22Rv1 (cell line): Measurements from ENCODE around the gene HBB.
"Not testable (repeated sequence)": the region's sequence is repeated elsewhere in the genome, so short reads cannot be mapped to it uniquely, and the experiment has no call there.

ENCODE experiments used
- H3K27ac ChIP-seq: fragments of 450-650 bp; 2 replicates; pipeline ENCODE4 v1.5.1; 2017
- ZFX ChIP-seq: fragments of 450-650 bp; IDR thresholded peaks from 2 replicates; pipeline ENCODE4 v1.6.1; 2017; ENCODE audit warnings: antibody characterized with exemption, borderline replicate concordance
- TF ChIP-seq, protein P1 (sequence below): fragments of 450-650 bp; IDR thresholded peaks from 2 replicates; pipeline ENCODE4 v1.5.1; 2017; ENCODE audit warnings: mild to moderate bottlenecking

The HBB gene

DNA sequence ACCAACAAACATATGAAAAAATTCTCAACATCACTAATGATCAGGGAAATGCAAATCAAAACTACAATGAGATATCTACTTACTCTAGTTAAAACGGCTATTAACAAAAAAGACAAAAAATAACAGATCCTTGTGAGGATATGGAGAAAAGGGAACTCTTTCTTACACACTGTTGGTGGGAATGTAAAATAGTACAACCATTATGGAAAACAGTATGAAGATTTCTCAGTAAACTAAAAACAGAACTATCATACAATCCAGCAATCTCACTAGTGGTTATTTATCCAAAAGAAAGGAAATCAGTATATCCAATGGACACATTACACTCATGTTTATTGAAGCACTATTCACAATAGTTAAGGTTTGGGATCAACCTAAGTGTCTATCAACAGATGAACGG, 39.0 kb upstream of the HBB start:
- TF ChIP-seq, protein P1, sequence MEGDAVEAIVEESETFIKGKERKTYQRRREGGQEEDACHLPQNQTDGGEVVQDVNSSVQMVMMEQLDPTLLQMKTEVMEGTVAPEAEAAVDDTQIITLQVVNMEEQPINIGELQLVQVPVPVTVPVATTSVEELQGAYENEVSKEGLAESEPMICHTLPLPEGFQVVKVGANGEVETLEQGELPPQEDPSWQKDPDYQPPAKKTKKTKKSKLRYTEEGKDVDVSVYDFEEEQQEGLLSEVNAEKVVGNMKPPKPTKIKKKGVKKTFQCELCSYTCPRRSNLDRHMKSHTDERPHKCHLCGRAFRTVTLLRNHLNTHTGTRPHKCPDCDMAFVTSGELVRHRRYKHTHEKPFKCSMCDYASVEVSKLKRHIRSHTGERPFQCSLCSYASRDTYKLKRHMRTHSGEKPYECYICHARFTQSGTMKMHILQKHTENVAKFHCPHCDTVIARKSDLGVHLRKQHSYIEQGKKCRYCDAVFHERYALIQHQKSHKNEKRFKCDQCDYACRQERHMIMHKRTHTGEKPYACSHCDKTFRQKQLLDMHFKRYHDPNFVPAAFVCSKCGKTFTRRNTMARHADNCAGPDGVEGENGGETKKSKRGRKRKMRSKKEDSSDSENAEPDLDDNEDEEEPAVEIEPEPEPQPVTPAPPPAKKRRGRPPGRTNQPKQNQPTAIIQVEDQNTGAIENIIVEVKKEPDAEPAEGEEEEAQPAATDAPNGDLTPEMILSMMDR, result no peak
- TF ChIP-seq ZFX, result no peak
- H3K27ac ChIP-seq, result no peak overlapping the region

DNA sequence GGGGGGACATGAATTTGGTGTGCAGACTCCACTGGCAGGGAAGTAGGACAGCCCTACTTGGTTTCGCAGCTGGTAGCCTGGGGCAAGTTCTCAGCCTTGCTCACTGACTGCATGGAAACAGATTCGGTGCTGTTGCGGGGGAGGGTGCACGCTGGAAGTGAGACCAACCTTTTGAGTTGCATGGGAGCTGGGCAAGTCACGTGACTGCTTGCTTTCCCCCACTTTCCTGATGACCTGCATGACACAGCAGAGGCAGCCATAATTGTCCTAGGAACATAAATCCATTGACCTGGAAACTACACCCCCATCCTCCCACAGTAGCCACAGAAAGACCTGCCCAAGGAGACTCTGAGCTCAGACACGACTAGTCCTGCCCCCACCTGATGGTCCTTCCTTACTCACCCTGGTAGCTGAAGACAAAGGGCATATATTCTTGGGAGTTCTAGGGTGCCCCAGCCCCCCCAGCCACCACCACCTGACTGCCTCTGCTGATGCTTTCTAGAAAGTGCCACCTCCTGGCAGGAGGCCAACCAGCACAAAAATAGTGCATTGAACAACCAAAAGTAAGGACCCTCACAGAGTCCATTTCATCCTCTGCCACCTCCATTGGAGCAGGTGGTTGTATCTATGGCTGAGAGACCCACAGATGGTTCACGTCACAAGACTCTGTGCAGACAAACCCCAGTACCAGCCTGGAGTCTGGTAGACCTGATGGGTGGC, 31.8 kb upstream of the HBB start:
- H3K27ac ChIP-seq, result no peak overlapping the region
- TF ChIP-seq ZFX, result no peak
- TF ChIP-seq, protein P1, result no peak

DNA sequence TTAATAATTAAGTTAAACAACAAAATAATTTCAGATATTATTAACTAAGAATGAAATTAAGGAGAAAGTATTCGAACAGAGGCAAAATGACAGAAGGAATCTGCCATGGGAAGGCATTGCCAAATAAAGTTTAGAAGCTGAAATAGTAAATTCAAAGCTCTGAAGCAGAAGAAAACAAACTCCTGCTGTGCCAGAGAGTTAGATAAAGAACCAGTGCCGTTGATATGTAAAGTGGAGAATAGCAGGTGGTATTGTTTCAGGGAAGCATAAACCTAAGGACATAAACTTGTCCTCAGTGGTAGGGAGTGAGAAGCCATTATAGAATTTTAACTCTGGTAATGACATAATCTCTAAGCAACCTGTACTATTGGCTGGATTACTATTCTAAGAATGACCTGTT, 30.4 kb upstream of the HBB start:
- no peak overlapping the region for H3K27ac ChIP-seq

DNA sequence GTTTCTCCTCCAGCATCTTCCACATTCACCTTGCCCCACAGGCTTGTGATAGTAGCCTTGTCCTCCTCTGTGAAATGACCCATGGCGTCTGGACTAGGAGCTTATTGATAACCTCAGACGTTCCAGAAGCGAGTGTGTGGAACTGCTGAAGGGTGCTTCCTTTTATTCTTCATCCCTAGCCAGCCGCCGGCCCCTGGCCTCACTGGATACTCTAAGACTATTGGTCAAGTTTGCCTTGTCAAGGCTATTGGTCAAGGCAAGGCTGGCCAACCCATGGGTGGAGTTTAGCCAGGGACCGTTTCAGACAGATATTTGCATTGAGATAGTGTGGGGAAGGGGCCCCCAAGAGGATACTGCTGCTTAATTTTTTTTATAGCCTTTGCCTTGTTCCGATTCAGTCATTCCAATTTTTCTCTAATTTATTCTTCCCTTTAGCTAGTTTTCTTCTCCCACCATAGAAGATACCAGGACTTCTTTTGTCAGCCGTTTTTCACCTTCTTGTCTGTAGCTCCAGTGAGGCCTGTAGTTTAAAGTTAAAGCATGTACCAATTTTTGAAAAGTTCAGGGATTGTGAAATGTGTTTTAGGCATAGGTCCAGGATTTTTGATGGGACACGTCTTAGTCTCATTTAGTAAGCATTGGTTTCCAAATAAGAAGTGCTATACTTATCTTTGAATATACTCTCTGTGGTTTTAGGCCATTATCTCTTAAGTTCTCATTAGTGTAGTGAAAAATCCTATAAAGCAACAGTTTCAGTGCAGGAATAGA, 28.0 kb upstream of the HBB start, which contains the start of gene HBG2:
HBG2 (minus strand) TSS at position 136 of the 768 bp plus-strand sequence; CDS start at position 83, 53 bp downstream.
- H3K27ac ChIP-seq, result not testable (repeated sequence)

More for the DNA sequence above, 30.4 kb upstream of the HBB start:
- TF ChIP-seq, protein P1, result no peak
- no peak for TF ChIP-seq ZFX

DNA sequence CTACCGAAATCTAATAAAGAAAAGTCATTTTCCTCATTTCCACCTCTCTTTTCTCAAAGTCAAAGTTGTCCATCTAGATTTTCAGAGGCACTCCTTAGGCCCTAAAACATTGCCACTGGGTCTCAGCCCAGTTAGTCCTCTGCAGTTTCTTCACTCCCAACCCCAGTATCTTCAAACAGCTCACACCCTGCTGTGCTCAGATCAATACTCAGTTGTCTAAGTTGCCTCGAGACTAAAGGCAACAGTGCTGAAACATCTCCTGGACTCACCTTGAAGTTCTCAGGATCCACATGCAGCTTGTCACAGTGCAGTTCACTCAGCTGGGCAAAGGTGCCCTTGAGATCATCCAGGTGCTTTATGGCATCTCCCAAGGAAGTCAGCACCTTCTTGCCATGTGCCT, 27.2 kb upstream of the HBB start:
- H3K27ac ChIP-seq, result not testable (repeated sequence)

DNA sequence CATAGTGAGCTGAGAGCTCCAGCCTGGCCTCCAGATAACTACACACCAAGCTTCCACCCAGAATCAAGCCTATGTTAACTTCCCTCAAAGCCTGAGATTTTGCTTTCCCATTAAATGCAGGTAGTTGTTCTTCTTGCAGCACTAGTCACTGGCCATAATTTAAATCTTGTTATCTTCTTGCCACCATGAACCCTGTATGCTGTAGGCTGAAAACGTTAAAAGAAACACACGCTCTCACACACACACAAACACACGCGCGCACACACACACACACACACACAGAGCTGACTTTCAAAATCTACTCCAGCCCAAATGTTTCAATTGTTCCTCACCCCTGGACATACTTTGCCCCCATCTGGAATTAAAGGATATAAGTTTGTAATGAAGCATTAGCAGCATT, 26.6 kb upstream of the HBB start:
- H3K27ac ChIP-seq, result not testable (repeated sequence)

DNA sequence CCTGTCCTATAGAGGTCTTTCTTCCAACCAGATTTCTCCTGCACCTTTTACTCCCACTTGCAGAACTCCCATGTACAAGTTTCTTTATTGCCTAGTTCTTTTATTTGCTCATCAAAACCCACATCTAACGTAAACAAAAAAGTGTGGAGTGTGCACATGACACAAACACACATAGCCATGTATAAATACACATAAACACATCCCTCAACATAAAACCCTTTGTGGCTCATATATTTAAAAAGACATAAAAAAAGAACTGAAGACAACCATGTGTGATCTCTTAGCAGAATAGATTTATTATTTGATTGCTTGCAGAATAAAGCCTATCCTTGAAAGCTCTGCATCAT, 26.0 kb upstream of the HBB start:
- TF ChIP-seq, protein P1, result no peak
- no peak for TF ChIP-seq ZFX
- H3K27ac ChIP-seq, result no peak overlapping the region

DNA sequence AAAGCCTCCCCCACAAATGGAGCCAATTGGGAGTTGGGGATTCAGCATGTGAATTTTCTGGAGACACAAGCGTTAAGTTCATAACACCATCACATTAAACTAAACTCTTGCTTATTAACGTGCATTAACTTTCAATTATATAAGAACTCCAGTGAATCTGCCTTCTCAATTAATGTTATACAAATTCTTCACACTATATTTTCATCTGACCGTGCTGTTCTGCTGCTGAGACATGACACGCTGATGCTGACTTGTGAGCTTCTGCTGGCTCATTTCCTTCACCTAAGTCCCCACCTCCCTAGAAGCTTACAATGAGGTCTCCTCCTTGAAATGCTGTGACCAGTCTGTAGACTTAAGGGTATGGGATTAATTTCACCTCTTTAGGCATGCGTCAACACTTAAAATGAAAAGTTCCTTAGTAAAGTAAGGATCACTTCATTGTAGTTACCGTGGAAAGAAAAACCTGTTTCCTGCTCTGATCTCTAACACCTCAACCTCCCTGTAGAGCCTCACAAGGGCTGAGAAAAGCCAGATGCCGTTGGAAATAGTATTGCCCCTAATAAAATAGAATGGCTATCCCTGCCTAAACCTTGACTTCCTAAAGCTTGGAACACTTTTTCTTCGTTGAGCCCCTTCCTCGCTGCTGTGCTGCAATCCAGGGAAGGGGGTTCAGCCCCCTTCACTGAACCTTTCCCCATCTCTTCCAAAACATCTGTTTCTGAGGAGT, 25.5 kb upstream of the HBB start:
- TF ChIP-seq ZFX, result no peak
- TF ChIP-seq, protein P1, result no peak
- no peak overlapping the region for H3K27ac ChIP-seq
